Measurements from ENCODE around the gene TP53I3.

DNA sequence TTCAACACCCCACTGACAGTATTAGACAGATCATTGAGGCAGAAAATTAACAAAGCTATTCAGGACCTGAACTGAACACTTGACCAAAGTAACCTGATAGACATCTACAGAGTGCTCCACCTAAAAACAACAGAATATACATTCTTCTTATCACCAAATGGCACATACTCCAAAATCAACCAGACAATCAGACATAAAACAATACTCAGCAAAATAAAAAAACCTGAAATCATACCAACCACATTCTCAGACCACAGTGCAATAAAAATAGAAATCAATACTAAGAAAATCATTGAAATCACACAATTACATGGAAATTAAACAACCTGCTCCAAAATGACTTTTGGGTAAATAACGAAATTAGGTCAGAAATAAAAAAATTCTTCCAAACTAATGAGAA lies 22.7 kb upstream of the TP53I3 start:
- TF ChIP-seq, protein P1, sequence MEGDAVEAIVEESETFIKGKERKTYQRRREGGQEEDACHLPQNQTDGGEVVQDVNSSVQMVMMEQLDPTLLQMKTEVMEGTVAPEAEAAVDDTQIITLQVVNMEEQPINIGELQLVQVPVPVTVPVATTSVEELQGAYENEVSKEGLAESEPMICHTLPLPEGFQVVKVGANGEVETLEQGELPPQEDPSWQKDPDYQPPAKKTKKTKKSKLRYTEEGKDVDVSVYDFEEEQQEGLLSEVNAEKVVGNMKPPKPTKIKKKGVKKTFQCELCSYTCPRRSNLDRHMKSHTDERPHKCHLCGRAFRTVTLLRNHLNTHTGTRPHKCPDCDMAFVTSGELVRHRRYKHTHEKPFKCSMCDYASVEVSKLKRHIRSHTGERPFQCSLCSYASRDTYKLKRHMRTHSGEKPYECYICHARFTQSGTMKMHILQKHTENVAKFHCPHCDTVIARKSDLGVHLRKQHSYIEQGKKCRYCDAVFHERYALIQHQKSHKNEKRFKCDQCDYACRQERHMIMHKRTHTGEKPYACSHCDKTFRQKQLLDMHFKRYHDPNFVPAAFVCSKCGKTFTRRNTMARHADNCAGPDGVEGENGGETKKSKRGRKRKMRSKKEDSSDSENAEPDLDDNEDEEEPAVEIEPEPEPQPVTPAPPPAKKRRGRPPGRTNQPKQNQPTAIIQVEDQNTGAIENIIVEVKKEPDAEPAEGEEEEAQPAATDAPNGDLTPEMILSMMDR (IDR thresholded peaks at IDR 0.05; ENCODE audit: extremely low read depth in 1 of 2, insufficient read depth in 1 of 2, low read depth in 1 of 2, low read length in 2 of 2), result no peak
- no peak for TF ChIP-seq JUN (IDR thresholded peaks at IDR 0.05; ENCODE audit: borderline replicate concordance, insufficient read depth, insufficient read length, low read depth)
- TF ChIP-seq POLR2AphosphoS5 (IDR thresholded peaks at IDR 0.05; ENCODE audit: insufficient read depth, low read depth, low read length), result no peak
- TF ChIP-seq EZH2 (IDR thresholded peaks at IDR 0.05; ENCODE audit: borderline replicate concordance, low read depth, low read length, severe bottlenecking), result no peak
- no peak for TF ChIP-seq POLR2A (IDR thresholded peaks at IDR 0.05; ENCODE audit: low read depth, low read length)
- no peak for TF ChIP-seq MAX (IDR thresholded peaks at IDR 0.05; ENCODE audit: insufficient read depth, insufficient read length)
- TF ChIP-seq GATA2 (IDR thresholded peaks at IDR 0.05; ENCODE audit: insufficient read depth, insufficient read length, low read depth, low read length), result no peak
- TF ChIP-seq MYC (IDR thresholded peaks at IDR 0.05; ENCODE audit: low read depth, low read length), result no peak
- TF ChIP-seq FOS (IDR thresholded peaks at IDR 0.05; ENCODE audit: borderline replicate concordance, insufficient read depth, low read length), result no peak
